HK-2 (cell line): Measurements from ENCODE around the gene SPACDR.

Source experiments
- DNase-seq: peaks from one replicate; pipeline ENCODE4 v3.0.0-alpha.2; 2018; ENCODE audit not compliant: unreplicated experiment

SPACDR gene

DNA sequence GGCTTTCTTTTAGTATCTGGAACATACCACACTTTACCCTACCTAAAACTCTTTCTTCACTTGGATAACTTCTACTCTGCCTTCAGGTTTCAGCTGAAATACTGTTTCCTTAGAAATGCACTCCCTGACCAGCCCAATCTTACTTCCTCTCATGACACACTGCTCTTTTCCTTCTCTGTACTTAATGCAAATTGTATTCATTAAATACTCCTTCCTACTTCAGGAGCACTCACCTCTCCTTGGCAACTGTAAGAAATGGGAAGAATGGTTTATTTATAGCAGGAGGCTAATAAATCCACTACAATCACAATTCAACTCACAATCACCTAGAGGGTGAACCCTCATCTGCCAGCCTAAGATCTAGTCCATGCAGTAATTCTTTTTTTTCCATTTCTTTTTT is 50.7 kb downstream of the SPACDR start:
- DNase-seq: no peak

DNA sequence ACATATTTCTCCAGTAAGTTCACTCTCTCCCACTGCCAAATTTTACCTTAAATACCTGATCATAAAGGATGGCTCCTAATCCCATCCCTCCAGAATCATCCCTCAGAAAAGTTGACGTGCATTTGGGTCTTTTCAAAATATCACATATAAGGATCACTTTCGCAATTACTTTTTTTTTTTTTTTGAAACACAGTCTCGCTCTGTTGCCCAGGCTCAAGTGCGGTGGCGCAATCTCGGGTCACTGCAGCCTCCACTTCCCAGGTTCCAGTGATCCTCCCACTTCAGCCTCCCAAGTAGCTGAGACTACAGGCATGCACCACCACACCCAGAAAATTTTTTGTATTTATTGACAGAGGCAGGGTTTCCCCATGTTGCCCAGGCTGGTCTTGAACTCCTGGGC is 53.0 kb downstream of the SPACDR start:
- DNase-seq: no peak

DNA sequence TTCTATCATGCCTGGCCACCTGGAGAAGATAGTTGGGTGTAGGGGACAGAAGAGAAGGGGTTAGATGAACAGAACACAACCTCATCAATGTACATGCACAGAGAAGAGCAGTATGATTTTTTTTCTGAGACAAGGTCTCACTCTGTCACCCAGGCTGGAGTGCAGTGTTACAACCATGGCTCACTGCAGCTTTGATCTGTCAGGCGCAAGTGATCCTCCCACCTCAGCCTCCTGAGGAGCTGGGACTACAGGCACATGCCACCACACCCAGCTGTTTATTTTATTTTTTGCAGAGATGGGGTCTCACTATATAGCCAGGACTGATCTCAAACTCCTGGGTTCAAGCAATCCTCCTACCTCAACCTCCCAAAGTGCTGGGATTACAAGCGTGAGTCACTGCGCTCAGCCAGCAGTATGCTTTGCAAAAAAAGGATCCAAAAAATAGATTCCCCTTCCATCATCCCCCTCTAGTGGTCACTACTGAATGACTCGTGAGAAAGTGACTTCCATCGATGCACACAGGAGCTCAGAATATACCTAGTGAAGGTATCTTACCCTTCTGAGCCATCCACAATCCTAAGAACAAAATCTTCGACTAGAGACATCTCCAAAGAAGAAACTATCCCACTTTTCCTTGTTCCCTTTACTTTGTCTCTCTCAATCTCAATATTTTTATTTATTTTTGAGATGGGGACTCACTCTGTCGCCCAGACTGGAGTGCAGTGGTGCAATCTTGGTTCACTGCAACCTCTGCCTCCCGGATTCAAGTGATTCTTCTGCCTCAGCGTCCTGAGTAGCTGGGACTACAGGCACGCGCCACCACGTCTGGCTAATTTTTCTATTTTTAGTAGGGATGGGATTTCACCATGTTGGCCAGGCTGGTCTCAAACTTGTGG is 56.5 kb downstream of the SPACDR start:
- no peak for DNase-seq

DNA sequence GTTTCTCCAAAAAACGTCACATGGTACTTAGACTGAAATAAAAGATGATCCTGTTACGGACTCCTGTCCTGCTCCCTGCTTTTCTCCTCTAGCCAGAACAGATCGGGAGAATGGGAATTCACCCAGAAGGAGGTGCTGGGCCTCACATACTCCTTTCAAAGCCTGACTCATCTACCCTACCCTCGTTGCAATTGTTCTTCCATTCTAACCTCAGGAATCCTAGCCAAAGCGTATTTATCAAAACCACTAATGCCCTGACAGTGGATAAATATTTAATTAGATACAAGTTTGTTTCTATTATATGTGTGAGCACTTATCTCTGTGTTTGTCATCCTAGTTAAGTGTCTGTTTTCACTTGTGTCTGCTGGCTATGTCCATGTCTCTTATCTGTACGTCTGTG is 57.3 kb downstream of the SPACDR start:
- no peak for DNase-seq
